ENCODE measurements around the gene MITF. TPM values are rescaled to one million over a fixed set of nuclear protein-coding genes. Genes with fewer than 3 reads are reported as not detected.

The MITF gene
- polyA plus RNA-seq (2012; ENCODE audit: insufficient read depth, insufficient read length) = not detected

DNA sequence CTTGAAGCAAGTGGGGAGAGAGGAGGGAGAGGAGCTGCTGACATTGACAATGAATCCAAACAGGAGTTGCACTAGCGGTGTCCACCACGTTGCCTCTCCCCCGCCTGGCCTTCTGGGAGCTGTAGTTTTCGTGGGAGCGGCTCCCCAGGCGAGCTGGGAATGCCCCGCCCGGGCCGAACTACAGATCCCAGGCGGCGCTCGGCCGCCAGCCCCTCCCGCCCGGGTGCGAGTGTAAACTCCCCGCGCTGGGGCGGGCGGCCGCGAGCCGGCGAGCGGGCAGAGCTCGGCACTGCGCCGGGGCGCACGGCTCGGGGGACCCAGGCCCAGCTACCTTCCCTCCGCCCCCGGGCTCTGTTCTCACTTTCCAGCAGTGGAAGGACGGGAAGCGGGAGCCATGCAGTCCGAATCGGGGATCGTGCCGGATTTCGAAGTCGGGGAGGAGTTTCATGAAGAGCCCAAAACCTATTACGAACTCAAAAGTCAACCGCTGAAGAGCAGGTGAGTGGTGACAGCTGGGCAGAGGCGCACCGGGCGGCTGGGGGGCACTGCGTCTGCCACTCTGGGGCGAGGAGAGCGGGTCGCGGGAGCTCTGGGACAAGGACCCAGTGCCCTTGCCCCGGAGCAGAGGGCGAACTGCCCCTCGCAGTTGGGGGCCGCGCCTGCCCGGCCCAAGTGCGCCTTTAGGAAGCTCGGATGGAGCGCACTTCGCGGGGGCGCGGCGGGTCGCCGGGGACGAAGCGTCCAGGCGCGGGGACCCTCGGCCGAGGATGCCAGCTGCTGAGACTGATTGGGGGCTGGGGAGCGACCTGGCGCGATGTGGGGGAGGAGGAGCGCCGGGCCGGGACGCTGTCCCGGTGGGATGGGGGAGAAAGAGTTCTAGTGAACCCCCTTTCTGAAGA, at the start of gene MITF:
TSS of gene MITF (plus strand) at position 261 of the 899 bp plus-strand sequence. CDS start at position 395, 134 bp downstream.
- no peak for DNase-seq (ENCODE audit: low read depth, low spot score)
- H3K4me3 ChIP-seq (ENCODE audit: low read length) = no peak within 1 kb of the TSS

DNA sequence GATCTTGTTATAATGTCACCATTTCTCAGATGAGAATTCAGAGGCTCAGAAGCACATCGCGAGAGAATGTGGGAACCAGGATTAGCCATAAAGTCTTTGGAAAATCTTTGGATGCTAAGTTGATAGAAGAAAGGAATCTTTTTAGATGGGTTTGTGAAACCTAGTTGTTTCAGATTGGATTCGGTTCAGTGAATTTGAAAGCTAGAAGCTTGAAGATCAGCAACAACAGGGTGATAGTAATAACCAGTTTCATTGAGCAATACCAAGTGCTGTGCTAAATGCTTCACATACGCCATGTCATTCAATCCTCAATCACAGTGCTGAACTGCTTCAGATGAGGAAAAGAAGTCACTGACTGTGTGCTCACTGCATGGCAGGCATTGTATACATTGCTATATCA, 47.4 kb upstream of the MITF start:
- DNase-seq (ENCODE audit: low read depth, low spot score) = no peak
- H3K4me3 ChIP-seq (ENCODE audit: low read length) = no peak overlapping the region

DNA sequence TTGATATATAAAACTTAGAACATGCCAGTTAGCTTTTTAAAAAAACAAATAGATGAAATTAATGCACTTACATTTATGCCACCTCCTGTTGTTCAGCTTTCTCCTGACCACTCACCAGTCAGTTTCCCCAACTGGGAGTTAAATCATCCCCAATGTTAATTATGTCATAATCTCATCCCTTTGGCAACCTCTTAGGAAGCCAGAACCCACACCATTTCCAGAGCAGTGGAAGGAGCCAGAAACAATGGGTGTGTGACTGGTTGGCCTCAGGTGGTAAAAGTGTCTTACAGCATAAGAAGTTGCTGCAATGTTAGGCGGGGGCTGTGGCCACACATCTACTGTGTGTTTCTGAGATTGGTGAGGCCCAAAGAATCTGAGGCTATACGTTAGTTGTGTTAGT, 46.5 kb upstream of the MITF start:
- no peak overlapping the region for H3K4me3 ChIP-seq (ENCODE audit: low read length)
- no peak for DNase-seq (ENCODE audit: low read depth, low spot score)

GRCh38 chr3:69695443-69695842, 43.8 kb upstream of the MITF start:
- no peak overlapping the region for H3K4me3 ChIP-seq (ENCODE audit: low read length)
- DNase-seq (ENCODE audit: low read depth, low spot score) = no peak

DNA sequence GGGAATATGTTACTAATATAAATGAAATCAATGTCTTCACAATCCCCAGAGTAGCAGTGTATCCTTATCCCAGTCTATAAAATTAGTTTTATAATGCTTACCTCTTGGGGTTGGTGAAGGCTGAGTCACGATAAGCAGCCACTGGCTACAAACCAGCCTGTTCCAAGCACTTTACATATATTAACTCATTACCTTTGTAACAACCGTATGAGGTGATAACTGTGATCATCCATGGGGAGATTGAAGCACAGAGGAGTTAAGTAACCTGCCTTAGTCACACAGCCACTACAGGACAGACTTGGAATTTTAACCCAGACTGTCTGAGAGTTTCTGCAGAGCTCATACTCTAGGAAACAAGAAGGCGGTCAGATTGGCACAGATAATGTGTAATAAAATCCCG, 43.3 kb upstream of the MITF start:
- no peak for DNase-seq (ENCODE audit: low read depth, low spot score)
- H3K4me3 ChIP-seq (ENCODE audit: low read length) = no peak overlapping the region

GRCh38 chr3:69696367-69696766, 42.9 kb upstream of the MITF start:
- no peak overlapping the region for H3K4me3 ChIP-seq (ENCODE audit: low read length)
- no peak for DNase-seq (ENCODE audit: low read depth, low spot score)

GRCh38 chr3:69697381-69697780, 41.9 kb upstream of the MITF start:
- H3K4me3 ChIP-seq (ENCODE audit: low read length) = no peak overlapping the region
- DNase-seq (ENCODE audit: low read depth, low spot score) = no peak

GRCh38 chr3:69698728-69699127, 40.5 kb upstream of the MITF start:
- DNase-seq (ENCODE audit: low read depth, low spot score) = no peak
- H3K4me3 ChIP-seq (ENCODE audit: low read length) = no peak overlapping the region

DNA sequence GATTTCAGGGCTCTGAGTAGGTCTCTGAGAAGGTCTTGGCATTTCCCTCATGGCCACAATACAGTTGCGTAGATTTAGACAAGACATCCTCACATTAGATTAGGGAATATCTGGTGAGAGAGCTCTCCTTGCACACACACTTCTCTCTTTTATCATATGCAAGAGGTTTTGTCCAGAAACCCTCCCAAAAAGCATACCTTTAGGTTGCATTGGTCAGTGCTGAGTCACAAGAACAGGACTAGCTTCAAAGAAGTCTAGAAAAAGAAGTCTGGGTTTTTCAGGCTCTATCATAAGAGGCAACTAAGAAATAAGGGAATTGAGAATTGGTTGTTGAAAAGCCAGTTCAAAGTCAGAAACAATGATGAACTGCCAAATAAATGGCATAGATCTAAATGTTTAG, 40.1 kb upstream of the MITF start:
- no peak for DNase-seq (ENCODE audit: low read depth, low spot score)
- no peak overlapping the region for H3K4me3 ChIP-seq (ENCODE audit: low read length)

DNA sequence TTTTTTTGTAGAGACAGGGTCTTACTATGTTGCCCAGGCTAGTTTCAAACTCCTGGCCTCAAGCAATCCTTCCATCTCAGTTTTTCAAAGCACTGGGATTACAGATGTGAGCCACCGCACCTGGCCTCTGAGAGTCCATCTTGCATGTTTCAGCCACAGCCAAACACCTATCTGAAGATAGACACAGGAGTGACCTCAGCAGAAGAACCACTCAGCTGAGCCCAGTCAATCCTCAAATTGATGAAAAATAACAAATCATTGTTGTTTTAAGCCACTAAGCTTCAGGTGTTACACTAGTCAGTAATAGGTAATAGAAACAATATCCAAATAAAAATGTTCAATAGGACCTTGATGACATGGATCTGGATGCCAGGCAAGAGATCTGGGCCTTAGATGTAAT, 38.3 kb upstream of the MITF start:
- DNase-seq (ENCODE audit: low read depth, low spot score) = no peak

GRCh38 chr3:69710153-69710977, 28.9 kb upstream of the MITF start:
- DNase-seq (ENCODE audit: low read depth, low spot score) = no peak
- no peak overlapping the region for H3K4me3 ChIP-seq (ENCODE audit: low read length)

More for the DNA sequence above, 38.3 kb upstream of the MITF start:
- no peak overlapping the region for H3K4me3 ChIP-seq (ENCODE audit: low read length)

DNA sequence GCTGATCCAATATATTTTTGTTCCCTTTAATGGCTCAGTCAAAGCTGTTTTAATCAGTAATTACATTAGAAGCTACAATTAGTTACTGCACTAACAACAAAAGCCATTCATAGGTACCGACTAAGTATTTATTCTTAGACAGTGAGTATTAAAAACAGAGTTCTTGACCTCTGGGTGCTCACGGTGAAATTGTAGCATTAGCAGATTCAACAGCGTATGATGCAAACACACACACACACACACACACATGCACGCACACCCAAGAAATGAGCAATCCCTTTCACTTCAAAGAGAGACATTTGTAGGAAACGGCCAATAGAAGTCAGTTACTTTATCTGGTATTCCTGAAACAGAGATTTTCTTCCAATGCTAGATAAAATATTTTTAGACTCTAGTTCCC, 27.0 kb upstream of the MITF start:
- H3K4me3 ChIP-seq (ENCODE audit: low read length) = no peak overlapping the region
- DNase-seq (ENCODE audit: low read depth, low spot score) = no peak

- H3K4me3 ChIP-seq (ENCODE audit: low read length) = no peak overlapping the region
- DNase-seq (ENCODE audit: low read depth, low spot score) = no peak
Observed at GRCh38 chr3:69712933-69713332, 26.3 kb upstream of the MITF start.

DNA sequence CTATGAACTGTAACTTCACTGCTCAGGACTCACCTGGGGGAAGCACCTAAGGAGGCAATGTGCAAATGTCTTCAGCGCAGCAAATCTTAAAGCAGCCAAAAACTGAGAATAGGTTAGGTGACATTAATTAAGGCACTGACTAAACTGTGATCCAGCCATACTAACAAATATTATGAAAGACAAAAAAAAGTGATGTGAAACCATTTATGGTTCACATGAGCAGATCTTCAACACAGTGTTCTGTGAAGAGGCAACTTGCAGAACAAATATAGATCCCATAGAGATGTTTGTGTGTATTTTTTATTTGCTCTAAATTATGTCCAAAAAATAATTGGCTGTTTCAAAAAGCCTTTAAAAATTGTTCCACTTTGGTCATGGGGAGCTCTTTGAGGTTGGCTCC, 24.1 kb upstream of the MITF start:
- no peak overlapping the region for H3K4me3 ChIP-seq (ENCODE audit: low read length)
- no peak for DNase-seq (ENCODE audit: low read depth, low spot score)

DNA sequence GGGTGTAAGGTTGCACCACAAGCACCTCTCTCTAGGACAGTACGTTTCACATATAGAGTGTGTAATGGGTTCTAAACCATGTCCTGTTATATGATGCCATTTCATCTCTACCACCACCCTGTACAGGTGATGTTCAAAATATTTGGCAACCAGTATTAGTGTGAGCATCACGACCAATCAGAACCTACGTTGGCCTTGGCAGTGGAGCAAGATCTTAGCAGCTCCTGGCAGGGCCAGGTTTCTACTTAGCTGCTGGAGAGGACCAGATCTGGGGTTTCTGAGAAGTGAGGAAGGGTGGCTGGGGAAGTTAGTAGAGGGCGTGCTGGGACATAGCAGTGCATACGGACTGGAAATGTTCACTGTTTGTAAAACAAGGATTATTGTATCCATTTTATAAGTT, 23.1 kb upstream of the MITF start:
- no peak overlapping the region for H3K4me3 ChIP-seq (ENCODE audit: low read length)
- DNase-seq (ENCODE audit: low read depth, low spot score) = no peak

DNA sequence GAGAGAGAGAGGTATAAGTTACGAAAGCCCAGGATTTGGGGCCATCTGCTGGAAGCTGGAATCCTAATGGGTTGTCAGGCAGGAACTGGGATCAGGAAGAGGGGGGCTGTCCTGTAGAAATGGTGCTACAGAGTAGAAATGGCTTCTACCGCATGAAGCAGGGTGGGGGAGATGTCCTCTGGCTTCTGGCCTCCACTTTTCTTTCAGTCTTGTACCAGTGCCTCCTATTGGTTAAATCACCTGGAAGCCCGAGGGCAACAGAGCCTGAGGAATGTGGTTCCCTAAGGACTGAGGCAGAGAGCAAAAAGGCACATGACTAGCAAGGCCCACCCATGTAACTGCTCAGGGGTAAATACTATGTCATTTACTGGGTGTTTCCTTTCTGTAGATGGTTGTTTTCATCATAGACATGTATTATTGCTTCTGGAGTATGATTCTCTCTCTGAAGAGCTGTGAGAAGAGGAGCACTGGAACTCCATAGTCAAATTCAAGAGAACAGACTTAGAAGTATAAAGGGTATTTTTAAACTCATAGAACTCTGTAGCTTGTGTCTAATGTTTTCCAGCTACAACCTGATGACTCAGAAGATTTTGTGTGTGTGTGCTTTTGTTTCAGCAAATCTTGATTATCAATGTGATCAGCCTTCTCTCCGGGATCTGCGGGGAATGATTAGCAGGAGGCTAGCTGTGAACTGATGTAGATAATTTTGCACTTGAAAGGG, 20.2 kb upstream of the MITF start:
- no peak for DNase-seq (ENCODE audit: low read depth, low spot score)
- H3K4me3 ChIP-seq (ENCODE audit: low read length) = no peak overlapping the region

- no peak overlapping the region for H3K4me3 ChIP-seq (ENCODE audit: low read length)
- DNase-seq (ENCODE audit: low read depth, low spot score) = no peak
Observed at GRCh38 chr3:69719587-69720122, 19.6 kb upstream of the MITF start.

DNA sequence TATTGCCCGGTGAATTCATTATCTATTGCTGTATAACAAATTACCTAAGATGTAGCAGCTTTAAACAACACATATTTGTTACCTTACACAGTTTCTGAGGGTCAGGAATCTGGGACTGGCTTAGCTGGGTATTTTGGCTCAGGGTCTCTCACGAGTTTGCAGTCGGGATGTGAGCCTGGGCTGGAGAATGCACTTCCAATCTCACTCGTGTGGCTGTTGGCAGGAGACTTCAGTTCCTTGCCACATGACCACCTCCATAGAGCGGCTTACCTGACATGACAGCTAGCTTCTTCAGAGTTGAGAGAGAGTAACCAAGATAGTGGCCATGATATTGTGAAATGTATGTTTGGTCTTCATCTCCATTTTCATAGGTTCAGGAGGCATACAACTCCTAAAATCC, 18.4 kb upstream of the MITF start:
- no peak overlapping the region for H3K4me3 ChIP-seq (ENCODE audit: low read length)
- DNase-seq (ENCODE audit: low read depth, low spot score) = no peak

DNA sequence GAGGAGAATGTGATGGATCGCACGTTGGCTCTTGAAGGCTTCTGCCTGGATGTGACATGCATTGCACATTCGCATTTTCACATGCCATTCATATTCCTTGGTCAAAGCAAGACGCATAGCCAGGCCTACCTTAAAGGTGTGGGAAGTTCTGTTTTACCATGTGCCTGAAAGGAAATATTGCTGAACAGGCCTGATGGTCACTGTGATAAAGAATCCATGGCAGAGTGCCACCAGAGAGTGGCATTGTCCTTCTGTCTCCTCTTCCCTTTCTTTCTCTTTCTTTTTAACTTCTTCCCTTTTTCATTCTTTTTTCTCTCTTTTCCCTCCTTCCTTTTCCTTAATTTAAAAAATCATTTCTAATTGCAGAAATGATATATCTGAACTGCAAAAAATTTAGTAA, 15.9 kb upstream of the MITF start:
- DNase-seq (ENCODE audit: low read depth, low spot score) = no peak
- no peak overlapping the region for H3K4me3 ChIP-seq (ENCODE audit: low read length)
